Mucosa of descending colon (tissue), 3 donors: Measurements from ENCODE around the gene SMAD6. TPM values are rescaled to one million over a fixed set of nuclear protein-coding genes. Genes with fewer than 3 reads are reported as not detected.
"Not testable (repeated sequence)": the region's sequence is repeated elsewhere in the genome, so short reads cannot be mapped to it uniquely, and the experiment has no call there.

Source experiments
- ATAC-seq: fragments of 200-7000 bp; cut with Tn5 transposase; one replicate; pipeline ENCODE4 v1.9.1; 2020; ENCODE audit warnings: mild to moderate bottlenecking, moderate library complexity
- DNase-seq, 3 donors: peaks; one replicate each; pipeline ENCODE4 v3.0.0-alpha.2; 2020
- H3K36me3 ChIP-seq: fragments of 200-600 bp; one replicate; pipeline ENCODE4 v1.8.0; 2021; ENCODE audit warnings: low read depth, mild to moderate bottlenecking
- H3K4me1 ChIP-seq: fragments of 200-600 bp; one replicate; pipeline ENCODE4 v1.8.0; 2021; ENCODE audit warnings: low read depth, mild to moderate bottlenecking
- H3K4me3 ChIP-seq: fragments of 200-600 bp; one replicate; pipeline ENCODE4 v1.8.0; 2021; ENCODE audit warnings: mild to moderate bottlenecking
- H3K9me3 ChIP-seq: fragments of 200-600 bp; one replicate; pipeline ENCODE4 v1.8.0; 2021; ENCODE audit warnings: mild to moderate bottlenecking
- CTCF ChIP-seq: fragments of 200-600 bp; IDR thresholded peaks from one replicate; pipeline ENCODE4 v1.8.0; 2022; ENCODE audit warnings: antibody characterized with exemption, mild to moderate bottlenecking
- intact Hi-C, 2 donors: fragments of 100-400 bp; cut with DNase I in 1 of 2; cut with micrococcal nuclease in 1 of 2; formaldehyde crosslinking; loops; one replicate each; pipeline versions ENCODE4 v1.11.0 to v1.11.1; 2022; cut with DNase I, micrococcal nuclease
- total RNA-seq, 3 donors: library from RNA; stranded (reverse); fragmentation: NEBNext Ultra II Directional in 2 of 3; extraction: Animal tissue kit (Norgen Biotek cat#: 25700) in 2 of 3; gene quantifications; one replicate each; pipeline versions ENCODE4 v1.2.1 to v1.2.4, GENCODE V29; 2021 to 2023
- donor health status: DM: no; HTN: no; CAD: no; lungs with moderate emphysema.
- donor health status: DM: no; HTN: no; CAD: no.
- donor health status: DM: no; HTN: yes; CAD: no.

SMAD6 gene
- total RNA-seq, 3 donors from 2014 or later: 11.5 to 18.5 (median 12.8) TPM

- ATAC-seq (no peak), DNase-seq (no peak)
- H3K36me3 ChIP-seq: no peaks in the 10 kb centered on the region
- H3K4me3 ChIP-seq: no peak overlapping the region
- intact Hi-C loops: no loop called here
- TF ChIP-seq CTCF: no peak
- H3K4me1 ChIP-seq: no peaks in the 10 kb centered on the region
- H3K9me3 ChIP-seq: no peaks in the 10 kb centered on the region
Measured at GRCh38 chr15:66827698-66828055, 125.6 kb downstream of the SMAD6 start.

GRCh38 chr15:66828817-66829541, 126.9 kb downstream of the SMAD6 start:
- H3K4me1 ChIP-seq, H3K9me3 ChIP-seq, intact Hi-C loops, H3K4me3 ChIP-seq, DNase-seq, H3K36me3 ChIP-seq, ATAC-seq: not testable (repeated sequence)

GRCh38 chr15:66829551-66830121, 127.6 kb downstream of the SMAD6 start:
- H3K4me1 ChIP-seq: no peaks in the 10 kb centered on the region
- no peak for TF ChIP-seq CTCF
- no peaks in the 10 kb centered on the region for H3K9me3 ChIP-seq
- intact Hi-C loops: loop anchor here in 1 of 2 donors (10.0 kb wide), 1 partner anchor 45 kb away; no protein-coding TSS in a partner anchor
- ATAC-seq (no peak), DNase-seq (no peak)
- no peak overlapping the region for H3K4me3 ChIP-seq
- no peaks in the 10 kb centered on the region for H3K36me3 ChIP-seq

- no peak for DNase-seq
- no peak for TF ChIP-seq CTCF
- intact Hi-C loops: loop anchor here in 1 of 2 donors (10.0 kb wide), 1 partner anchor 46 kb away; no protein-coding TSS in a partner anchor
Measured at GRCh38 chr15:66830358-66830757, 128.3 kb downstream of the SMAD6 start.

GRCh38 chr15:66830823-66831222, 128.8 kb downstream of the SMAD6 start:
- Histone ChIP-seq H3K4me1 (no peaks in the 10 kb centered on the region), H3K4me3 (no peak overlapping the region), H3K36me3 (no peaks in the 10 kb centered on the region), H3K9me3 (no peaks in the 10 kb centered on the region)
- no peak for ATAC-seq
- no peak for TF ChIP-seq CTCF
- no peak for DNase-seq
- intact Hi-C loops: loop anchor here in 1 of 2 donors (10.0 kb wide), 1 partner anchor 46 kb away; no protein-coding TSS in a partner anchor

More at GRCh38 chr15:66830358-66830757, 128.3 kb downstream of the SMAD6 start:
- no peak overlapping the region for H3K4me3 ChIP-seq
- peak; percentile 56 for ATAC-seq
- no peaks in the 10 kb centered on the region for H3K36me3 ChIP-seq
- no peaks in the 10 kb centered on the region for H3K9me3 ChIP-seq
- H3K4me1 ChIP-seq: no peaks in the 10 kb centered on the region

GRCh38 chr15:66831289-66831688, 129.3 kb downstream of the SMAD6 start:
- no peaks in the 10 kb centered on the region for H3K36me3 ChIP-seq
- ATAC-seq (no peak), DNase-seq (no peak)
- H3K4me3 ChIP-seq: no peak overlapping the region
- no peaks in the 10 kb centered on the region for H3K4me1 ChIP-seq
- TF ChIP-seq CTCF: no peak
- H3K9me3 ChIP-seq: no peaks in the 10 kb centered on the region
- intact Hi-C loops: loop anchor here in 1 of 2 donors (10.0 kb wide), 1 partner anchor 46 kb away; no protein-coding TSS in a partner anchor
